HG02840 (cell line): ENCODE measurements around the gene MORC2.

Experiments used
- ATAC-seq: cut with Tn5 transposase; IDR thresholded peaks from one replicate; pipeline ENCODE4 v1.9.1; 2021; ENCODE audit warnings: mild to moderate bottlenecking, moderate library complexity, moderate number of reproducible peaks; ENCODE audit not compliant: unreplicated experiment, low FRiP score

MORC2 gene

GRCh38 chr22:30876915-30877553, 91.5 kb downstream of the MORC2 start:
- ATAC-seq = no peak

GRCh38 chr22:30876221-30876751, 92.3 kb downstream of the MORC2 start:
- no peak for ATAC-seq

GRCh38 chr22:30875481-30876215, 92.9 kb downstream of the MORC2 start:
- no peak for ATAC-seq
